ENCODE results near the gene KCNMA1. TPM values are rescaled to one million over a fixed set of nuclear protein-coding genes. Genes with fewer than 3 reads are reported as not detected.
A peak's percentile ranks its signal among the peaks of the same experiment; 100 is the strongest.

The KCNMA1 gene
- total and polyA plus RNA-seq, 4 donors: 36.2 to 95.0 (median 54.3) TPM

GRCh38 chr10:77436257-77436975 is 201.2 kb downstream of the KCNMA1 start:
- no peaks in the 10 kb centered on the region for H3K36me3 ChIP-seq (ENCODE audit: control insufficient read depth, insufficient read depth, low read length)
- no peak overlapping the region for H3K27ac ChIP-seq (ENCODE audit: low read depth, low read length)
- H3K27me3 ChIP-seq (ENCODE audit: control insufficient read depth, insufficient read depth, low read length): no peaks in the 10 kb centered on the region
- H3K9me3 ChIP-seq (ENCODE audit: control insufficient read depth, insufficient read depth, low read length): no peaks in the 10 kb centered on the region
- H3K4me3 ChIP-seq (ENCODE audit: low read depth, low read length): no peak overlapping the region
- DNase-seq (ENCODE audit: low read depth in 4 of 6, low spot score in 6 of 6): no peak
- WGBS (ENCODE audit: insufficient coverage): no CpG with 5 or more reads among the region's 3 CpGs
- H3K4me1 ChIP-seq (ENCODE audit: control insufficient read depth, insufficient read depth, low read length): no peaks in the 10 kb centered on the region

GRCh38 chr10:77433546-77433945 is 204.1 kb downstream of the KCNMA1 start:
- no peaks in the 10 kb centered on the region for H3K36me3 ChIP-seq (ENCODE audit: control insufficient read depth, insufficient read depth, low read length)
- H3K9me3 ChIP-seq (ENCODE audit: control insufficient read depth, insufficient read depth, low read length): no peaks in the 10 kb centered on the region
- H3K27me3 ChIP-seq (ENCODE audit: control insufficient read depth, insufficient read depth, low read length): no peaks in the 10 kb centered on the region
- H3K27ac ChIP-seq (ENCODE audit: low read depth, low read length): no peak overlapping the region
- 88% methylated on average over 7 of the region's 7 CpGs for WGBS (ENCODE audit: insufficient coverage)
- no peak overlapping the region for H3K4me3 ChIP-seq (ENCODE audit: low read depth, low read length)
- no peaks in the 10 kb centered on the region for H3K4me1 ChIP-seq (ENCODE audit: control insufficient read depth, insufficient read depth, low read length)
- peak in 1 of 6 donors; percentile 39 for DNase-seq (ENCODE audit: low read depth in 4 of 6, low spot score in 6 of 6)

GRCh38 chr10:77431980-77432797 is 205.4 kb downstream of the KCNMA1 start:
- no peak for DNase-seq (ENCODE audit: low read depth in 4 of 6, low spot score in 6 of 6)
- Histone ChIP-seq H3K36me3 (ENCODE audit: control insufficient read depth, insufficient read depth, low read length) (no peaks in the 10 kb centered on the region), H3K9me3 (ENCODE audit: control insufficient read depth, insufficient read depth, low read length) (no peaks in the 10 kb centered on the region), H3K27me3 (ENCODE audit: control insufficient read depth, insufficient read depth, low read length) (no peaks in the 10 kb centered on the region), H3K27ac (ENCODE audit: low read depth, low read length) (no peak overlapping the region), H3K4me1 (ENCODE audit: control insufficient read depth, insufficient read depth, low read length) (no peaks in the 10 kb centered on the region), H3K4me3 (ENCODE audit: low read depth, low read length) (no peak overlapping the region)
- 94% methylated on average over 3 of the region's 4 CpGs for WGBS (ENCODE audit: insufficient coverage)

GRCh38 chr10:77431209-77431611 is 206.4 kb downstream of the KCNMA1 start:
- Histone ChIP-seq H3K4me3 (ENCODE audit: low read depth, low read length) (no peak overlapping the region), H3K27ac (ENCODE audit: low read depth, low read length) (no peak overlapping the region), H3K36me3 (ENCODE audit: control insufficient read depth, insufficient read depth, low read length) (no peaks in the 10 kb centered on the region), H3K27me3 (ENCODE audit: control insufficient read depth, insufficient read depth, low read length) (no peaks in the 10 kb centered on the region), H3K9me3 (ENCODE audit: control insufficient read depth, insufficient read depth, low read length) (no peaks in the 10 kb centered on the region), H3K4me1 (ENCODE audit: control insufficient read depth, insufficient read depth, low read length) (no peaks in the 10 kb centered on the region)
- no peak for DNase-seq (ENCODE audit: low read depth in 4 of 6, low spot score in 6 of 6)

- Histone ChIP-seq H3K27ac (ENCODE audit: low read depth, low read length) (no peak overlapping the region), H3K4me1 (ENCODE audit: control insufficient read depth, insufficient read depth, low read length) (no peaks in the 10 kb centered on the region), H3K27me3 (ENCODE audit: control insufficient read depth, insufficient read depth, low read length) (no peaks in the 10 kb centered on the region), H3K36me3 (ENCODE audit: control insufficient read depth, insufficient read depth, low read length) (no peaks in the 10 kb centered on the region), H3K4me3 (ENCODE audit: low read depth, low read length) (no peak overlapping the region), H3K9me3 (ENCODE audit: control insufficient read depth, insufficient read depth, low read length) (no peaks in the 10 kb centered on the region)
- DNase-seq (ENCODE audit: low read depth in 4 of 6, low spot score in 6 of 6): no peak
- WGBS (ENCODE audit: insufficient coverage): 80% methylated on average over 1 of the region's 5 CpGs
These were observed 207.1 kb downstream of the KCNMA1 start for GRCh38 chr10:77430530-77430929.

GRCh38 chr10:77428691-77429395 is 208.8 kb downstream of the KCNMA1 start:
- Histone ChIP-seq H3K27me3 (ENCODE audit: control insufficient read depth, insufficient read depth, low read length) (no peaks in the 10 kb centered on the region), H3K9me3 (ENCODE audit: control insufficient read depth, insufficient read depth, low read length) (no peaks in the 10 kb centered on the region), H3K4me1 (ENCODE audit: control insufficient read depth, insufficient read depth, low read length) (no peaks in the 10 kb centered on the region), H3K4me3 (ENCODE audit: low read depth, low read length) (no peak overlapping the region), H3K36me3 (ENCODE audit: control insufficient read depth, insufficient read depth, low read length) (no peaks in the 10 kb centered on the region), H3K27ac (ENCODE audit: low read depth, low read length) (no peak overlapping the region)
- WGBS (ENCODE audit: insufficient coverage): 57% methylated on average over 1 of the region's 3 CpGs
- DNase-seq (ENCODE audit: low read depth in 4 of 6, low spot score in 6 of 6): peak in 1 of 6 donors; percentile 26

GRCh38 chr10:77424257-77424656 is 213.4 kb downstream of the KCNMA1 start:
- peaks cover 5% of the 10 kb centered on the region for H3K4me1 ChIP-seq (ENCODE audit: control insufficient read depth, insufficient read depth, low read length)
- H3K9me3 ChIP-seq (ENCODE audit: control insufficient read depth, insufficient read depth, low read length): no peaks in the 10 kb centered on the region
- no peak overlapping the region for H3K27ac ChIP-seq (ENCODE audit: low read depth, low read length)
- H3K27me3 ChIP-seq (ENCODE audit: control insufficient read depth, insufficient read depth, low read length): no peaks in the 10 kb centered on the region
- no peak overlapping the region for H3K4me3 ChIP-seq (ENCODE audit: low read depth, low read length)
- no peak for DNase-seq (ENCODE audit: low read depth in 4 of 6, low spot score in 6 of 6)
- no peaks in the 10 kb centered on the region for H3K36me3 ChIP-seq (ENCODE audit: control insufficient read depth, insufficient read depth, low read length)

- Histone ChIP-seq H3K4me3 (ENCODE audit: low read depth, low read length) (no peak overlapping the region), H3K27ac (ENCODE audit: low read depth, low read length) (no peak overlapping the region), H3K27me3 (ENCODE audit: control insufficient read depth, insufficient read depth, low read length) (no peaks in the 10 kb centered on the region), H3K36me3 (ENCODE audit: control insufficient read depth, insufficient read depth, low read length) (no peaks in the 10 kb centered on the region), H3K4me1 (ENCODE audit: control insufficient read depth, insufficient read depth, low read length) (peaks cover 16% of the 10 kb centered on the region), H3K9me3 (ENCODE audit: control insufficient read depth, insufficient read depth, low read length) (no peaks in the 10 kb centered on the region)
- DNase-seq (ENCODE audit: low read depth in 4 of 6, low spot score in 6 of 6): peak in 2 of 6 donors; percentile 15 to 47
- WGBS (ENCODE audit: insufficient coverage): 53% methylated on average over 4 of the region's 5 CpGs
These were observed 214.9 kb downstream of the KCNMA1 start for GRCh38 chr10:77422491-77423338.

GRCh38 chr10:77421591-77421990 is 216.0 kb downstream of the KCNMA1 start:
- Histone ChIP-seq H3K36me3 (ENCODE audit: control insufficient read depth, insufficient read depth, low read length) (no peaks in the 10 kb centered on the region), H3K27me3 (ENCODE audit: control insufficient read depth, insufficient read depth, low read length) (no peaks in the 10 kb centered on the region), H3K9me3 (ENCODE audit: control insufficient read depth, insufficient read depth, low read length) (no peaks in the 10 kb centered on the region), H3K4me1 (ENCODE audit: control insufficient read depth, insufficient read depth, low read length) (peaks cover 19% of the 10 kb centered on the region), H3K27ac (ENCODE audit: low read depth, low read length) (no peak overlapping the region), H3K4me3 (ENCODE audit: low read depth, low read length) (no peak overlapping the region)
- DNase-seq (ENCODE audit: low read depth in 4 of 6, low spot score in 6 of 6): peak in 3 of 6 donors; percentile 19 to 69 (median 68)
- WGBS (ENCODE audit: insufficient coverage): 50% methylated on average over 4 of the region's 4 CpGs

Measured in spinal cord (tissue), 10 donors.